B cell (primary cell): Measurements from ENCODE around the gene GTF3C5. TPM values are rescaled to one million over a fixed set of nuclear protein-coding genes. Genes with fewer than 3 reads are reported as not detected.
"Not testable (repeated sequence)": the region's sequence is repeated elsewhere in the genome, so short reads cannot be mapped to it uniquely, and the experiment has no call there.

Experiments
- ATAC-seq: fragments of 200-7000 bp; cut with Tn5 transposase; one replicate; pipeline ENCODE4 v1.10.0; 2021; ENCODE audit warnings: low read depth, mild to moderate bottlenecking, moderate number of reproducible peaks, moderate library complexity
- CTCF ChIA-PET: fragments of 350-600 bp; sonication (Branson Sonifier 250); formaldehyde crosslinking; loops from one replicate; lab custom pipeline; 2021; ENCODE audit warnings: antibody characterized with exemption, inconsistent platforms; lab: Charles Lee
- POLR2A ChIA-PET: fragments of 350-600 bp; sonication (Branson Sonifier 250); formaldehyde crosslinking; loops from one replicate; lab custom pipeline; 2021; ENCODE audit warnings: antibody characterized with exemption; lab: Charles Lee
- DNase-seq: peaks from one replicate; pipeline ENCODE4 v3.0.0; 2013
- H2AFZ ChIP-seq: 2 replicates; pipeline ENCODE4 v1.6.1; 2012; ENCODE audit warnings: mild to moderate bottlenecking, low read depth, low read length; ENCODE audit not compliant: insufficient read depth, poor library complexity, severe bottlenecking
- H3K27ac ChIP-seq, 2 donors: 1 replicate in 1 of 2; 2 replicates in 1 of 2; pipeline ENCODE4 v1.5.1; 2012 to 2013; ENCODE audit warnings: low read length in 2 of 2, mild to moderate bottlenecking in 2 of 2, moderate library complexity in 1 of 2
- H3K27me3 ChIP-seq, 4 experiments: fragments of 200-600 bp in 1 of 4; sonication (generic) in 1 of 4; replicated peaks in 1 of 4; 1 replicate in 2 of 4; 2 replicates in 2 of 4; pipeline versions ENCODE4 v1.6.1 to v1.7.0; 2013 to 2016; ENCODE audit warnings: low read length in 3 of 4, mild to moderate bottlenecking in 2 of 4, mixed read lengths in 1 of 4, moderate library complexity in 1 of 4; ENCODE audit not compliant: insufficient read depth in 4 of 4, control insufficient read depth in 3 of 4; ENCODE audit errors: control extremely low read depth in 1 of 4
- H3K36me3 ChIP-seq, 2 experiments: replicated peaks in 1 of 2; 1 replicate in 1 of 2; 2 replicates in 1 of 2; pipeline versions ENCODE4 v1.6.1 to v1.7.1; 2013; ENCODE audit warnings: low read length in 1 of 2; ENCODE audit not compliant: insufficient read depth in 2 of 2, control insufficient read depth in 1 of 2; ENCODE audit errors: control extremely low read depth in 1 of 2, extremely low read depth in 1 of 2
- H3K4me1 ChIP-seq, 2 donors: fragments of 200-600 bp in 1 of 2; sonication (generic) in 1 of 2; 1 replicate in 1 of 2; 2 replicates in 1 of 2; pipeline versions ENCODE4 v1.5.1 to v1.6.1; 2013 to 2017; ENCODE audit warnings: low read length in 2 of 2; ENCODE audit not compliant: control insufficient read depth in 2 of 2, insufficient read depth in 2 of 2
- H3K4me2 ChIP-seq: replicated peaks from 2 replicates; pipeline ENCODE3; 2012; ENCODE audit warnings: mild to moderate bottlenecking, low read depth, low read length; ENCODE audit not compliant: poor library complexity, severe bottlenecking
- H3K4me3 ChIP-seq, 5 experiments: fragments of 200-600 bp in 1 of 5; sonication (generic) in 1 of 5; 1 replicate in 3 of 5; 2 replicates in 2 of 5; pipeline versions ENCODE4 v1.5.1 to v1.7.0; 2011 to 2016; ENCODE audit warnings: low read length in 4 of 5, mild to moderate bottlenecking in 4 of 5, low read depth in 2 of 5, control low read depth in 1 of 5, moderate library complexity in 1 of 5; ENCODE audit not compliant: insufficient read depth in 1 of 5; ENCODE audit errors: control extremely low read depth in 1 of 5, extremely low read depth in 1 of 5
- H3K79me2 ChIP-seq: fragments of 200-600 bp; sonication (generic); one replicate; pipeline ENCODE4 v1.6.0; 2016; ENCODE audit warnings: low read length; ENCODE audit not compliant: control insufficient read depth, insufficient read depth
- H3K9ac ChIP-seq: fragments of 200-600 bp; sonication (generic); 2 replicates; pipeline ENCODE4 v1.6.1; 2017; ENCODE audit warnings: mild to moderate bottlenecking, low read length, moderate library complexity
- H3K9me3 ChIP-seq, 3 donors: one replicate each; pipeline versions ENCODE4 v1.6.1 to v1.7.1; 2013; ENCODE audit warnings: low read length in 2 of 3; ENCODE audit not compliant: control insufficient read depth in 2 of 3, insufficient read depth in 1 of 3; ENCODE audit errors: control extremely low read depth in 1 of 3
- H4K20me1 ChIP-seq: 2 replicates; pipeline ENCODE4 v1.6.0; 2012; ENCODE audit warnings: mild to moderate bottlenecking, low read length; ENCODE audit not compliant: insufficient read depth, control insufficient read depth, poor library complexity, severe bottlenecking
- H3K27ac Mint-ChIP-seq: one replicate; pipeline ENCODE4 v1.8.0; 2021; ENCODE audit warnings: mixed read lengths
- H3K27me3 Mint-ChIP-seq: one replicate; pipeline ENCODE4 v1.8.0; 2021; ENCODE audit warnings: mixed read lengths
- H3K4me1 Mint-ChIP-seq: one replicate; pipeline ENCODE4 v1.8.0; 2021; ENCODE audit warnings: mixed read lengths
- H3K4me3 Mint-ChIP-seq: one replicate; pipeline ENCODE4 v1.8.0; 2021; ENCODE audit warnings: mixed read lengths
- H3K9me3 Mint-ChIP-seq: one replicate; pipeline ENCODE4 v1.8.0; 2022; ENCODE audit warnings: mixed read lengths; ENCODE audit not compliant: insufficient read depth
- WGBS: methylation state at CpG from one replicate; pipeline ENCODE4 v1.1.5; 2013; ENCODE audit warnings: missing lambda C conversion rate; ENCODE audit not compliant: insufficient coverage; 5-methylcytosine and 5-hydroxymethylcytosine counted together
- intact Hi-C: fragments of 100-400 bp; cut with micrococcal nuclease; formaldehyde crosslinking; loops from one replicate; pipeline ENCODE4 v1.10.0; 2022
- polyA plus RNA-seq: library from polyadenylated mRNA; depleted of rRNA; stranded (reverse); fragments of >200 nt; gene quantifications from 2 replicates; pipeline ENCODE4 v1.2.3, GENCODE V29; 2012
- total RNA-seq, 2 donors: library from RNA; stranded (reverse); fragments of 120-200 nt in 1 of 2; gene quantifications; 1 replicate in 1 of 2; 2 replicates in 1 of 2; pipeline versions ENCODE4 v1.2.3 to v1.2.4, GENCODE V29; 2013 to 2022

GTF3C5 gene
- total and polyA plus RNA-seq, 2 donors (not counting 1 experiment from before 2014, with no cell fraction given): 80.5 to 91.2 TPM

GRCh38 chr9:133081957-133082644 is 51.3 kb downstream of the GTF3C5 start:
- ATAC-seq, H3K27me3 Mint-ChIP-seq, CTCF ChIA-PET, POLR2A ChIA-PET, H3K27ac ChIP-seq, H2AFZ ChIP-seq, H3K4me2 ChIP-seq, H3K79me2 ChIP-seq, H3K27me3 ChIP-seq, DNase-seq, H3K36me3 ChIP-seq, H3K4me1 ChIP-seq, H3K9me3 ChIP-seq, H3K4me3 Mint-ChIP-seq, H3K9me3 Mint-ChIP-seq, H3K4me1 Mint-ChIP-seq, H4K20me1 ChIP-seq, H3K27ac Mint-ChIP-seq, H3K4me3 ChIP-seq, intact Hi-C loops, H3K9ac ChIP-seq: not testable (repeated sequence)
- 84% methylated on average over 4 of the region's 12 CpGs for WGBS

- 70% methylated on average over 2 of the region's 9 CpGs for WGBS
- DNase-seq, POLR2A ChIA-PET, intact Hi-C loops, H4K20me1 ChIP-seq, H2AFZ ChIP-seq, ATAC-seq, H3K4me2 ChIP-seq, H3K4me3 Mint-ChIP-seq, H3K9me3 ChIP-seq, H3K27ac Mint-ChIP-seq, H3K27ac ChIP-seq, H3K9me3 Mint-ChIP-seq, H3K9ac ChIP-seq, H3K27me3 Mint-ChIP-seq, H3K4me1 ChIP-seq, H3K79me2 ChIP-seq, H3K36me3 ChIP-seq, H3K4me3 ChIP-seq, CTCF ChIA-PET, H3K4me1 Mint-ChIP-seq, H3K27me3 ChIP-seq: not testable (repeated sequence)
Observed at GRCh38 chr9:133083688-133084087, 52.9 kb downstream of the GTF3C5 start.

- H3K79me2 ChIP-seq, ATAC-seq, H3K4me3 ChIP-seq, H3K27me3 ChIP-seq, H3K4me1 Mint-ChIP-seq, POLR2A ChIA-PET, intact Hi-C loops, H3K27ac Mint-ChIP-seq, H3K4me1 ChIP-seq, H3K9me3 ChIP-seq, DNase-seq, H3K9ac ChIP-seq, H3K4me2 ChIP-seq, H4K20me1 ChIP-seq, H3K36me3 ChIP-seq, H3K27ac ChIP-seq, H3K27me3 Mint-ChIP-seq, H3K4me3 Mint-ChIP-seq, H2AFZ ChIP-seq, H3K9me3 Mint-ChIP-seq: not testable (repeated sequence)
- 91% methylated on average over 7 of the region's 17 CpGs for WGBS
- CTCF ChIA-PET: interaction anchor here (0.6 kb wide), 1 partner anchor 88 kb away, joined by 3 read pairs; no protein-coding TSS in a partner anchor
Observed at GRCh38 chr9:133086212-133086860, 55.5 kb downstream of the GTF3C5 start.
